GM12878 (cell line): ENCODE data around the gene LARP4. TPM values are rescaled to one million over a fixed set of nuclear protein-coding genes. Genes with fewer than 3 reads are reported as not detected.

Source experiments
- CREB1 ChIP-seq: IDR thresholded peaks from 2 replicates; pipeline ENCODE4 v1.6.1; 2012; ENCODE audit warnings: low read depth, mild to moderate bottlenecking, inconsistent platforms
- CUX1 ChIP-seq: IDR thresholded peaks from 2 replicates; pipeline ENCODE4 v1.6.1; 2012; ENCODE audit warnings: improper control_type of control experiment, low read depth, low read length; ENCODE audit not compliant: insufficient replicate concordance
- FOS ChIP-seq: IDR thresholded peaks from 3 replicates; pipeline ENCODE4 v1.6.1; 2011; ENCODE audit warnings: borderline replicate concordance; ENCODE audit not compliant: insufficient read length; ENCODE audit errors: extremely low read depth
- FOXM1 ChIP-seq: IDR thresholded peaks from 2 replicates; pipeline ENCODE4 v1.6.1; 2012; ENCODE audit warnings: low read depth, mild to moderate bottlenecking, inconsistent platforms, low read length, moderate library complexity
- JUNB ChIP-seq: IDR thresholded peaks from 2 replicates; pipeline ENCODE4 v1.6.1; 2016; ENCODE audit warnings: antibody characterized with exemption, mild to moderate bottlenecking
- LARP7 ChIP-seq: fragments of 450-650 bp; IDR thresholded peaks from 2 replicates; pipeline ENCODE4 v1.6.1; 2017; ENCODE audit warnings: mild to moderate bottlenecking
- MEF2B ChIP-seq: fragments of 450-650 bp; IDR thresholded peaks from 2 replicates; pipeline ENCODE4 v1.6.1; 2018; ENCODE audit warnings: mild to moderate bottlenecking, moderate library complexity; ENCODE audit not compliant: partially characterized antibody, poor library complexity, severe bottlenecking
- MTA2 ChIP-seq: fragments of 450-650 bp; IDR thresholded peaks from 2 replicates; pipeline ENCODE4 v1.6.1; 2016; ENCODE audit warnings: low read depth, mild to moderate bottlenecking, moderate library complexity
- MTA3 ChIP-seq: IDR thresholded peaks from 2 replicates; pipeline ENCODE4 v1.6.1; 2012; ENCODE audit warnings: low read length, inconsistent platforms, borderline replicate concordance
- NFIC ChIP-seq: IDR thresholded peaks from 2 replicates; pipeline ENCODE4 v1.6.1; 2012; ENCODE audit warnings: low read depth, mild to moderate bottlenecking, inconsistent platforms, low read length, moderate library complexity
- POLR2A ChIP-seq: IDR thresholded peaks from 2 replicates; pipeline ENCODE4 v1.6.1; 2011; ENCODE audit warnings: low read depth, mild to moderate bottlenecking, low read length
- RELB ChIP-seq: fragments of 450-650 bp; IDR thresholded peaks from 2 replicates; pipeline ENCODE4 v1.6.1; 2017; ENCODE audit warnings: low read depth, mild to moderate bottlenecking, moderate library complexity
- TCF3 ChIP-seq: IDR thresholded peaks from 2 replicates; pipeline ENCODE4 v1.6.1; 2012; ENCODE audit warnings: low read depth, mild to moderate bottlenecking, low read length, borderline replicate concordance; ENCODE audit not compliant: insufficient read depth
- ZNF384 ChIP-seq: IDR thresholded peaks from 2 replicates; pipeline ENCODE4 v1.6.1; 2012; ENCODE audit warnings: low read depth, mild to moderate bottlenecking, low read length, improper control_type of control experiment, borderline replicate concordance
- ZNF687 ChIP-seq: fragments of 450-650 bp; IDR thresholded peaks from 2 replicates; pipeline ENCODE4 v1.6.1; 2017; ENCODE audit warnings: mild to moderate bottlenecking, moderate library complexity
- ZSCAN29 ChIP-seq: fragments of 450-650 bp; IDR thresholded peaks from 2 replicates; pipeline ENCODE4 v1.6.1; 2017; ENCODE audit warnings: mild to moderate bottlenecking, moderate library complexity
- polyA plus RNA-seq, 11 experiments: library from polyadenylated mRNA; depleted of rRNA in 4 of 11; unstranded in 6 of 11; stranded (reverse) in 5 of 11; fragments of >200 nt; fragmentation: Nextera tagmentation in 4 of 11; fragmentation: Illumina TruSeq in 1 of 11; extraction: Ambion mirVana in 4 of 11; extraction: Trizol in 1 of 11; gene quantifications; 1 replicate in 1 of 11; 2 replicates in 10 of 11; pipeline versions ENCODE4 v1.2.1 to v1.2.3, GENCODE V29; 2011 to 2016; ENCODE audit warnings: inconsistent platforms in 2 of 11, missing spikeins in 2 of 11, low read depth in 1 of 11
- total RNA-seq, 4 experiments: library from RNA; depleted of rRNA in 3 of 4; stranded (reverse); fragments of >200 nt in 3 of 4; fragmentation: Illumina TruSeq in 1 of 4; extraction: Trizol in 1 of 4; gene quantifications; 2 replicates each; pipeline versions ENCODE4 v1.2.1 to v1.2.3, GENCODE V29; 2013 to 2021

The LARP4 gene
- total and polyA plus RNA-seq, 10 of the 15 experiments (the other 5 are each of a cell fraction or from before 2014, with no cell fraction given), result 24.1 to 72.6 (median 35.6) TPM

- TF ChIP-seq ZNF687, result no peak
- peak; percentile 77; the same call in 1 of the 2 replicates for TF ChIP-seq NFIC
- TF ChIP-seq ZNF384, result peak; percentile 12; the same call in 1 of the 2 replicates
- TF ChIP-seq JUNB, result peak; percentile 54
- TF ChIP-seq CREB1, result peak; percentile 83; the same call in 1 of the 2 replicates
- no peak for TF ChIP-seq CUX1
- TF ChIP-seq MTA2, result peak; percentile 44; the same call in 1 of the 2 replicates
- no peak for TF ChIP-seq FOS
- 0 out of 2 replicates have a peak, but pooled peaks have one; percentile 57 for TF ChIP-seq FOXM1
- peak; percentile 64 for TF ChIP-seq RELB
- TF ChIP-seq TCF3, result no peak
- TF ChIP-seq POLR2A, result peak; percentile 26; the same call in 1 of the 2 replicates
- no peak for TF ChIP-seq MTA3
- no peak for TF ChIP-seq LARP7
- TF ChIP-seq ZSCAN29, result no peak
- TF ChIP-seq MEF2B, result peak; percentile 12
Measured at GRCh38 chr12:50517421-50518048, 116.8 kb downstream of the LARP4 start (continued).
